NT2/D1 (cell line): ENCODE measurements around the gene NFYA.

ENCODE experiments used
- DNase-seq: peaks from one replicate; pipeline ENCODE4 v3.0.0-alpha.2; 2011; ENCODE audit warnings: low read depth, low spot score
- H3K27me3 ChIP-seq: 2 replicates; pipeline ENCODE4 v1.6.0; 2011; ENCODE audit warnings: mild to moderate bottlenecking; ENCODE audit not compliant: insufficient read length, insufficient read depth
- H3K36me3 ChIP-seq: 2 replicates; pipeline ENCODE4 v1.6.1; 2011; ENCODE audit warnings: mild to moderate bottlenecking, low read length, mixed read lengths; ENCODE audit not compliant: insufficient read depth, insufficient read length
- H3K4me1 ChIP-seq: 2 replicates; pipeline ENCODE4 v1.5.1; 2011; ENCODE audit not compliant: insufficient read depth, insufficient read length
- H3K4me3 ChIP-seq: 2 replicates; pipeline ENCODE4 v1.5.1; 2011; ENCODE audit warnings: low read depth; ENCODE audit not compliant: insufficient read length
- H3K9ac ChIP-seq: 2 replicates; pipeline ENCODE4 v1.6.0; 2011; ENCODE audit warnings: low read depth; ENCODE audit not compliant: insufficient read length
- H3K9me3 ChIP-seq: 2 replicates; pipeline ENCODE4 v1.5.1; 2011; ENCODE audit warnings: mild to moderate bottlenecking, low read length; ENCODE audit not compliant: insufficient read depth
- SUZ12 ChIP-seq: IDR thresholded peaks from 2 replicates; pipeline ENCODE4 v1.6.1; 2011; ENCODE audit not compliant: insufficient read length, insufficient read depth; ENCODE audit errors: extremely low read depth
- YY1 ChIP-seq: IDR thresholded peaks from 2 replicates; pipeline ENCODE4 v1.6.1; 2011; ENCODE audit not compliant: insufficient read length, insufficient read depth
- ZNF274 ChIP-seq: IDR thresholded peaks from 2 replicates; pipeline ENCODE4 v1.6.1; 2011; ENCODE audit warnings: mild to moderate bottlenecking, low read depth, low read length

The NFYA gene

DNA sequence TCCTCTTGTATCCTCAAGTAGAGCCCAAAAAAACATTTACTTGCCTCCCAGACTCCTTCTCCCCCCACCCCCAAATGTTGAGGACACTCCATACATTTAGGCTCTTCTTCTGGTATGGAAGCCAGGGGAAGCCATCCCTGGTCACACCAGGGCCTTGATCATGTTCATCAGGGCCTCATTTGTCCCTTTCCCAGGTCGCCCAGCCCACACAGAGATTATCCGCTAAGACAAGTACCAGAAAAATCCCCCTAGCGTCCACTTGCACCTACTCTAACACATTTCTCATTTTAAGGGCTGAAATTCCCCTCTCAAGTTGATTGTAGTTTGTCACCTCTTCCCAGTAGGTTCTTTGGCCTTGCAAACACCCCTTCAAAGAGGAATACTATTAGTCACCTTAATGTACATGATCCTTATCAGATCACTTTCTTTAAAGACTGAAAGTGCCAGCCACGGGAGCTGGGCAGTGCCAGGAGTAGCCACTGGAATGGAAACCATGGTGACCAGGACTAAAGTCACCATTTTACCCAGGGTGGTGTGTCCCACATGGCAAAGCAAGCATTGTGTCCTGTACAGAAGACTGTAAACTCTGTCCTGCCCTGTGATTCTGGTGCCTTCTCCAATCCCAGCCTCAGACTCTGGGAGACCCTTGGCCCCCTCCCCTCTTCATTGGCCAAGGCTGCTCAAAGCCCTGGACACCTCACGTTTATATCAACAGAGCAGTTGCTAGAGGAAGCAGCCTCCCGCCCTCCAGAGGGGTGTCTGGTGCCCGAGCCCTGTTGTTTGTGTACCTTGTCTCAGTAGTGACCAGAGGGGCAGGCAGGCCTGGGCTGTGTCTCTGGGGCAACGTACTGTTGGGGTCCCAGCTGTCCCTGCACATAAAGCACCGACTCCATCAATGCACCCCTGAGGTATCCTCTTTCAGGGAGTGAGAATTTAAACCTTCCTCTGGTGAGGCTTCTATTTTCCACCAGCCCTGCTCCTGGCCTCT lies 24.7 kb upstream of the NFYA start:
- Histone ChIP-seq H3K4me1 (peaks cover 2% of the 10 kb centered on the region), H3K27me3 (no peaks in the 10 kb centered on the region), H3K4me3 (no peak overlapping the region), H3K36me3 (no peaks in the 10 kb centered on the region), H3K9me3 (no peaks in the 10 kb centered on the region), H3K9ac (no peak overlapping the region)
- no peak for DNase-seq
- TF ChIP-seq SUZ12 (no peak), YY1 (no peak), ZNF274 (no peak)

DNA sequence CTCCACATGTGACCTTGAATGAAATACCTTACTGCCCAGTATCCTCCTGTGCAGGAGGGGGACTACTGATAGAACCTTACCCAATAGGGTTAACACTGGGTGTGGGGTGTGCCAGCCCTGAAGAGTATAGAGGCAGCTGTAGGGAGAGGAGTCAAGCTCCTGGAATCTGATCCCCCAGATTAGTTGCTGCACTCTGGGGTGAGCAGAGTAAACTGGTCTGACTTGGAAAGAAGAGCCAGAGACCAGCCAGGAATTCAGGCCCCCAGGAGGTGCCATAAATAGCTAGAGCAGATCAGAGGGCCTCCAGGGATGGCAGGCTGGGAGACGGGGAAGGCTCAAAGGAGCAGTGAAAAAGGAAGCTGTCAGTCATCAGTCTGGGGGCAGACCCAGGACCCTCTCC lies 23.3 kb upstream of the NFYA start:
- Histone ChIP-seq H3K4me1 (peaks cover 2% of the 10 kb centered on the region), H3K36me3 (no peaks in the 10 kb centered on the region), H3K4me3 (no peak overlapping the region), H3K9ac (no peak overlapping the region), H3K27me3 (no peaks in the 10 kb centered on the region), H3K9me3 (no peaks in the 10 kb centered on the region)
- DNase-seq, result no peak
- TF ChIP-seq ZNF274 (no peak), SUZ12 (no peak), YY1 (no peak)

DNA sequence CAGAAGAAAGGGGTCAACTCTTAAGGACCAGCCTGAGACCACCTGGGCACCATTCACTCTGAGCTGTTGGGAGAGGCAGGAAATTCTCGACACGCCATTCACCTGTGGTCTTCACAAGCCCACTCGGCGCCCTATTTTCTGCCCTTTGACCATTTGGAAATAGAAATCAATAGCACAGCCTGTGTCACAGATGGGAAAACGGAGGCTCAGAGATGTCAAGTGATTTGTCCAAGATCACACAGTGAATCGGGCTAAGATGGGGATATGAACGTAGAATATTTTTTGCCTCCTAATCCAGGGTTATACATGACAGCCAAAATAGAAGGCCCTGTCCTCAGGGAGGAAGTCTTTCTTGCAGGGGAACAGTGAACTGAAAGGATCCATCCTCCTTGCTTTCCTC lies 22.8 kb upstream of the NFYA start:
- peaks cover 2% of the 10 kb centered on the region for H3K4me1 ChIP-seq
- no peak overlapping the region for H3K9ac ChIP-seq
- DNase-seq, result no peak
- no peaks in the 10 kb centered on the region for H3K36me3 ChIP-seq
- no peak for TF ChIP-seq ZNF274
- no peak for TF ChIP-seq SUZ12
- TF ChIP-seq YY1, result no peak
- no peaks in the 10 kb centered on the region for H3K9me3 ChIP-seq
- no peaks in the 10 kb centered on the region for H3K27me3 ChIP-seq
- H3K4me3 ChIP-seq, result no peak overlapping the region

DNA sequence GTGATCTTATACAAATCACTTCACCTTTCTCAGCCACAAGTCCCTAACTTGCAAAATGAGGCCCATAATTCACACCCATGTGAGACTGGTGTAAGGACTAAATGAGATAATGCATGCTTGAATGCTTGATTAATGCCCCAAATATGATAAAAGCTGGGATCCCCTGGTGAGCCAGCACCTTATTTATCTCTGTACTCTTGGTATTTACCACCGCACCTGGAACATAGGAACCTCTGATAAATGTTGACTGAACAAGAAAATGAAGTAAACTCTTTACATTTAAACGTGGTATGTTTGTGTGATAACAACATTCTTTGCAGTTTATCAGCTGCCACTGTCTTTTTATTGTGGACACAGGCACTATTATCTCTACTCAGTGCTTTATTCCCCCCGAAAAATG lies 22.2 kb upstream of the NFYA start:
- Histone ChIP-seq H3K27me3 (no peaks in the 10 kb centered on the region), H3K9me3 (no peaks in the 10 kb centered on the region), H3K4me3 (no peak overlapping the region), H3K36me3 (no peaks in the 10 kb centered on the region), H3K9ac (no peak overlapping the region), H3K4me1 (peaks cover under 1% of the 10 kb centered on the region)
- no peak for TF ChIP-seq YY1
- TF ChIP-seq ZNF274, result no peak
- TF ChIP-seq SUZ12, result no peak
- DNase-seq, result no peak

DNA sequence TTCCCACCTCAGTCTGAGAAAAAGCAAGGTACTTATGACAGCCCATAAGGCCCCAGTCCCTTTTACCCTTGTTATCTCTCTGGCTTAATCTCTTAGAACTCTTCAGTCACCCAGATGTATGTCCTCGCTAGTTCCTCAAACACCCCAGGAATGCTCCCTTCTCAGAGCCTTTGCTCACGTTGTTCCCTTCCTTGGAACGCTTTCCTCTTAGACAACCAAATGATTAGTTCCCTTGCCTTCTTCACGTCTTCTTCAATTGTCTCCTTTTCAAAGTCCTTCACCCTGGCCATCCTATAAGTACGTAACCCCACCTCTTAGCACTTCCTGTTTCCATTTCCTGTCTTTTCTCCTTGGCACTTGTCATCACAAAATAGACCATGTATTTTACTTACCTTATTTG lies 20.9 kb upstream of the NFYA start:
- DNase-seq, result no peak
- no peak for TF ChIP-seq SUZ12
- no peak for TF ChIP-seq ZNF274
- TF ChIP-seq YY1, result no peak
- Histone ChIP-seq H3K4me1 (no peaks in the 10 kb centered on the region), H3K9me3 (no peaks in the 10 kb centered on the region), H3K4me3 (no peak overlapping the region), H3K27me3 (no peaks in the 10 kb centered on the region), H3K36me3 (no peaks in the 10 kb centered on the region), H3K9ac (no peak overlapping the region)

DNA sequence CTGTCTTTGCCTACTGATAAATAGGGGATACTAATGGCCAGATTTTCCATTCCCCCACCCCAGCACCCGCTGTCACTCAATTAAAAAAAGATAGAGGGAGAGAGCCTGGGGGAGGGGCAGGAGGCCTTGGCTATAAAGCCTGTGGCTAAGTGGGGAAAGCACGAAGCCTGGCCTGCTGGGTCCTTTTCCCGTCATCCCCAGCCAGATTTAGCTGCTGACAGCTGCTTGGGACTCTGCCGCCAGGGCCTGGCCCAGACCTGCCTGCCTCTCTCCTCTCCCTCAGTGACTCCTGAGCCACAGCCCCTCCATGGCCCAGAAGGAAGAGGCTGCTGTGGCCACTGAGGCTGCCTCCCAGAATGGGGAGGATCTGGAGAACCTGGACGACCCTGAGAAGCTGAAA lies 19.7 kb upstream of the NFYA start, which contains the start of gene APOBEC2:
APOBEC2 (plus strand) TSS at position 162 of the 400 bp plus-strand sequence; CDS start at position 308, 146 bp downstream.
- no peak within 1 kb of the TSS for H3K4me3 ChIP-seq
- no peaks in the 10 kb centered on the region for H3K27me3 ChIP-seq
- TF ChIP-seq ZNF274 (no peak), YY1 (no peak), SUZ12 (no peak)
- no peaks in the 10 kb centered on the region for H3K36me3 ChIP-seq
- H3K9ac ChIP-seq, result no peak within 1 kb of the TSS
- H3K4me1 ChIP-seq, result no peaks in the 10 kb centered on the region
- no peaks in the 10 kb centered on the region for H3K9me3 ChIP-seq
- no peak for DNase-seq

DNA sequence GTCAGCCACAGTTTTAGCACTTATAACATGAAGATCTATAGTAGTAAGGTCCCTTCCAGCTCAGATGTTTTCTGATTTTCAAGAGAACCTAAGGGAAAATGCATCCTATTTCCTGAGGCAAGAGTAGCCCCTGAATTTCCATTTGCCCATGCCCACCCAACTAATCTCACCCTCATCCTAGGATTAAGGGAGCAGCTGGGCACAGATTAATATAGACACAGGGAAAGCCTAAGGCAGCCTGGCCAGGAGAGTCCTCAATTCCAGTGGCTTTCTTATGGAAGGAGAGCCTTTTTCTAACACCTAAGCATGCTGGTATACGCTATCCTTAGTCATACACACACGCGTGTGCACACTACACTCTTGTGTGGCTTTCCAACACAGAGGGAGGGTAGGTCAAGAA lies 18.3 kb upstream of the NFYA start:
- Histone ChIP-seq H3K9me3 (no peaks in the 10 kb centered on the region), H3K27me3 (no peaks in the 10 kb centered on the region), H3K9ac (no peak overlapping the region), H3K4me1 (no peaks in the 10 kb centered on the region), H3K4me3 (no peak overlapping the region), H3K36me3 (no peaks in the 10 kb centered on the region)
- no peak for DNase-seq
- TF ChIP-seq SUZ12 (no peak), ZNF274 (no peak), YY1 (no peak)
